HG03135 (cell line): Measurements from ENCODE around the gene PLD5.
"Not testable (repeated sequence)": the region's sequence is repeated elsewhere in the genome, so short reads cannot be mapped to it uniquely, and the experiment has no call there.

Source experiments
- ATAC-seq: cut with Tn5 transposase; IDR thresholded peaks from one replicate; pipeline ENCODE4 v1.9.1; 2021; ENCODE audit warnings: mild to moderate bottlenecking, moderate library complexity; ENCODE audit not compliant: unreplicated experiment

Gene PLD5

GRCh38 chr1:242214455-242214854 is 310.0 kb downstream of the PLD5 start:
- ATAC-seq: not testable (repeated sequence)

DNA sequence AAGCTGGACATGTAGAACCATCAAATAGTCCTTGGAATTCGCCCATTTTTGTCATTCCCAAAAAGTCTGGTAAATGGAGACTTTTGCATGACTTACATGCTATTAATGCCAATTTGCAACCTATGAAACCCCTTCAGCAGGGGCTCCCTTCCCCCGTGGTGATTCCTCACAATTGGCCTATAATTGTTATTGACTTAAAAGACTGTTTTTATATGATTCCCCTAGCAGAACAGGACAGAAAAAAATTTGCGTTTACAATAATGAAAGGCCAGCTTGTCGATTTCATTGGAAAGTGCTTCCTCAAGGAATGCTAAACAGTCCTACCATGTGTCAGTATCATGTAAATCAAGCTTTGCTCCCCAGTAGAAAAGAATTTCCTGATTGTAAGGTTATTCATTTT is 311.5 kb downstream of the PLD5 start:
- ATAC-seq: not testable (repeated sequence)

DNA sequence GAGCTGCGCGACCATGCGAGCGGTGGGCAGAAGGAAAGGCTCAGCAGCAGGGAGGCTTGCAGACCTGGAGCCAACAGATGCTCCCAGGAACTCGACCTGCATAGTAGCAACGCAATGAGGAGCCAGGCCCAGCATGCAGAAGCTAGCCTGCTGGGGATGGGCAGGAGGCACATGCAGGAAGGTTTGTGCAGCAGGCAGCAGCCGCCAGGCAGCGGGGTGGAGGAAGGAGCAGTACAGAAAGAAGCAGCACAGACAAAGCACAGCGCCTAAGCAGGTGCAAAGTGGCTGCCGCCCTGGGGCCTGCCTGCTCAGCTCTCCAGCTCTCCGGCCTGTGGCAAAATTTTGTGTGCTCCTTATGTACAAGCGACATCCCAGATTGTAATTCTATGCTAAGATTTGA is 312.1 kb downstream of the PLD5 start:
- ATAC-seq: no peak

- no peak for ATAC-seq
Observed at GRCh38 chr1:242211254-242212022, 313.1 kb downstream of the PLD5 start.

GRCh38 chr1:242210316-242210715 is 314.2 kb downstream of the PLD5 start:
- ATAC-seq: not testable (repeated sequence)

DNA sequence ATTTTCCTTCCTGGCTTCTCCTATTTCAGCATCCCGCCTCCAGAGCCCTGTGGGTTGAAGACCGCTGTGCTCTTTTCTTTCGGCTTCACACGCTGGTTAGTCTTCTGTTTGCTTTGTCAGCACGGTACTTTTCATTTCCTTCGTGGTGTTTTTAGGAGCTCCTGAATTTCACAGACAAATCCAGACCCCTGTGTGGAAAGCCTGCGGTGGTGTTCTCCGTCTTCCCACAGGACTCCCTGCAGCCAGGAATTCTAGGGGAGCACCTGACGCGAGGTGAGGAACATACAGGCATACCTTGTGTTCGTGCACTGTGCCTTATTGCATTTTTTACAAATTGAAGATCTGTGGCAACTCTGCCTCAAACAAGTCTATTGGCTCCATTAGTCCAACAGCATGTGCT is 315.4 kb downstream of the PLD5 start:
- no peak for ATAC-seq

DNA sequence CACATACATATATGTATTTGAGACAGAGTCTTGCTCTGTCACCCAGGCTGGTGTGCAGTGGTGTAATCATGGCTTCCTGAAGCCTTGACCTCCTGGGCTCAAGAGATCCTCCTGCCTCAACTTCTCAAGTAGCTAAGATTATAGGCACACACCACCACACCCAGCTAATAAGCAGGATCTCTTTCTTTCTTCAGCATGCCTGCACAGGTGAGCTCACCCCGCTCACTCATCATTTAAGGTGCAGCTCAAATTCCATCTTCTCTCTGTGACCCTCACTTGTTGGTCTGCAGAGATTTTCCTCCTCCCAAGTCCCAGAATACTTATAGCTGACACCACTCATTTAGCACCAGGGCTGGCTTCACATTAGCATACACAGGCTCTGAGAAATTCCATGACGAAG is 316.5 kb downstream of the PLD5 start:
- no peak for ATAC-seq

DNA sequence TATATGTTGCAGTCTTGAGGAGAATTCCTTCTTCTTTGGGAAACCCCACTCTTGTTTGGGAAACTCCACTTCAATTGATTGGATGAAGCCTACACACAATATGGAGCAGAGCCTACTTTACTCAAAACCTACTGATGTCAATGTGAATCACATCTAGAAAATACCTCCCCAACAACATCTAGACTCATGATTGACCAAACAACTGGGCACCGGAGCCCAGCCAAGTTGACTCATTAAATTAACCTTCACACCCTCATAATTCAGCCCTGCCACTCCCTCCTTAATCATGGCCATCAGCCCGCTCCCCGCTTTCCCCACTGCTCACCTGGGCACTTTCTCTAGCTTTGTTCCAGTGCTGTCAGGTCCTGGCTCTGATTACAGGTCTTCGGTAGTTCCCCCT is 317.5 kb downstream of the PLD5 start:
- ATAC-seq: no peak

DNA sequence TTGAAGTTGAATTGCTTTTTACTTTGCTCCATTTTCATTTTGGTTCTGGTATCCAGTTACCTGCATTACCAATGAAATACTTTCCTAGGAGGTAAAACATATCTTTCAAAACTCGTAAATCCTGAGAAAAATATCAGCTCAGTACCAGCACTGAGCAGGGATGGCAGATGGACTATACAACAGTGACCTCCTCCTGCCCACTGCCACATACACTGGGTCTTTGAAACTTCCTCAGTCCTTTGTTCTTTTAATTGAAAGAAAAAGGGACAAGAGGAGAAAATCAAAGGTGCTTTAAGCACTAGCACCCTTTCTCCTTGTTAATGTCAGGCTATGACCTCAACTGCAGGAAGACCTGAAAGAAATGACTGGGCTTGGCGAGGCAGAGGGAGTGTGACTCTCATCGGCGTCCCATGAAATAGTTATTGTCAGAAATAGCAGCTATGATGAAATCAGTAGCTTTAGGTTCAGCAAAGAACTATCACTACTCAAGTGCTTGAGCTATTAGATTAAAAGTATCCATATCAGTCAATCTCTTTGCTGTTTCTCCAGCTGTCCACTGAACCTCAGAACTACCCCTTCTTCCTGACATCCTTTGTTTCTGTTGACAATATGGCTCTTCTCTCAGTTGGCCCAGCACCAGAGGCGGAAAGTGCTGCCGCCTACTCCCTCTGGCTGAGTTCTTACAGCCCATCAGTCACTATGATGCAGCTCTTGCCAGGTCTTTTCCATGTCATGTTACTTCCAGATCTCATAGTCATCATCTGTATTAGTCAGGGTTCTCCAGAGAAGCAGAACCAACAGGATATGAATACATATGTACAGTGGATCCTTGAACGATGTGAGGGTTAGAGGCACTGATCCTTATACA is 318.6 kb downstream of the PLD5 start:
- no peak for ATAC-seq

DNA sequence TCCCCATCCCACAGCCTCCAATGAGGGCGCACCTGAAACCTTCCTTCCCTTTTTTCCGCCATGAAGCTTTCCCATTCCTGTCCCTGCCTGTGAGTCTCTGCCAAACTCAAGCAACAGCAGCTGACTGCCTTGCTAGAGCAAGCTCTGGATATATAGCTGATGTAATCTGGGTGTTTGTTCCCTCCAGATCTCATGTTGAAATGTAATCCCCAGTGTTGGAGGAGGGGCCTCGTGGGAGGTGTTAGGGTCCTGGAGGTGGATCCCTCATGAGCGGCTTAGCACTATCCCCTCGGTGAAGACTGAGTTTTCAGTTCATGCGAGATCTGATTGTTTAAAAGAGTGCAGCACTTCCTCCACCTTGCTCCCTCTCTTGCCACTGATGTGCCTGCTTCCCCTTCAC is 321.2 kb downstream of the PLD5 start:
- ATAC-seq: no peak

- no peak for ATAC-seq
Observed at GRCh38 chr1:242201090-242201489, 323.4 kb downstream of the PLD5 start.

DNA sequence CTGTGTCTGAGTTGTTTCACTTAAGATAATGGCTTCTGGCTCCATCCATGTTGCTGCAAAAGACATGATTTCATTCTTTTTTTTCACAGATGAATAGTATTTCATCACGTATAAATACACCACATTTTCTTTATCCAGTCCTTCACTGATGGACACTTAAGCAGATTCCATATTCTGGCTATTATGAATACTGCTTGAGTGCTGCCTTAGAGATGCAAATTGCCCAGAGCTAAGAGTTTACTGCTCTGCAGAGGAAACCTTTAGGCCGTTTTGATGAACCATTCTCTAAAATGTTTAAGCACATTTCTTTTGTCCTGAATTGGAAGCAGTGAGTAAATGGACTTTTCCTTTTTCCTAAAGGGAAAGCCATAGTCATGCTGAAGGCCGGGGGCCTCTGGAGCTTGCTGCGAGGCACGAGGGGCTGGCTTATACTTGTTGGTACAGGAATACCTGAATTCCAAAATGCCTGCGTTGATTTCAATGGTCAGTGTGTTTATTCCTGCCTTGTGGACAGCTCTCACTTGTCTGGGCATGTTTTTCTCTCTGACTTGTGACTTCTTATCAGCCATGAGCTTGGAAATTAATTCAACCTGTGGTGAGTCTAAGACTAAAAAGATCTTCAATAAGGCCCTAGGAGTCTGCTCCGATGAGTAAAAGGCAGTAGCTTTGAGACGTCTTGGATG is 324.6 kb downstream of the PLD5 start:
- no peak for ATAC-seq

GRCh38 chr1:242197907-242198820 is 326.3 kb downstream of the PLD5 start:
- ATAC-seq: no peak

GRCh38 chr1:242196914-242197313 is 327.6 kb downstream of the PLD5 start:
- no peak for ATAC-seq

- ATAC-seq: no peak
Observed at GRCh38 chr1:242196101-242196500, 328.4 kb downstream of the PLD5 start.

DNA sequence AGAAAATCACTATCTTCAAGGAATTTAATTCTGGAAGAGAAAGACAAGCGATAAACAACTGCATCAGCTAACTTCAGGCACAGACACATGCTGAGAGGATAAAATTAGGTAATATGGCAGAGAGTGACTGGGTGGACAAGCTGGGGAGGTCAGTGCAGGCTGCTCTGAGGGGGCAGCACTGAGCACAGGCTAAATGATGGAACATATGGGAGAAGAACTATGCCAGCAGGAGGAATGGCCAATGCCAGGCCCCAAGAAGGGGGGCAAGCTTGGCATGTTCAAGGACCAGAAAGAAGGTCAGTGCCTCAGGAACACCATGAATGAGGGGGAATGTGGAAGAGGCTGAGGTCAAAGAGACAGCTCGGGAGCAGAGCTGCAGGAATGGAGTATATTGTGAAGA is 334.9 kb downstream of the PLD5 start:
- no peak for ATAC-seq

DNA sequence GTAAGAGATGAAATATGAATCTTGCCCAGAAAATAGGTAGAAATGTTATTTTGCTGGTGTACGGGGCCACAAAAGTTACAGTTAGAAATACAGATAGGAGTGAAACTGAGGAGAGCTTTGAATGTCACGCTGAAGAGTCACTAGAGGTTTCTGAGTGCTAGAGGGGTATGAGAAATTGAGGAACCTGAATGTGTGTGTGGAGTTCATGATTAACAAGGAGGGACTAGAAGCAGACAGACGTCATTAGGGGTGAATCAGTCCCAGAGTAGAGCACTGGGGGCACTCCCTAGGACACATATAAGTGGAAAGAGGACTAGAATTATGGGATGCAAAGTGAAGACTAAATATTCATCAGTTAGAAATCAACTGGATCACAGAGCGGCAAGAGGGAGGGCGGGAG is 336.7 kb downstream of the PLD5 start:
- peak; percentile 76 for ATAC-seq

DNA sequence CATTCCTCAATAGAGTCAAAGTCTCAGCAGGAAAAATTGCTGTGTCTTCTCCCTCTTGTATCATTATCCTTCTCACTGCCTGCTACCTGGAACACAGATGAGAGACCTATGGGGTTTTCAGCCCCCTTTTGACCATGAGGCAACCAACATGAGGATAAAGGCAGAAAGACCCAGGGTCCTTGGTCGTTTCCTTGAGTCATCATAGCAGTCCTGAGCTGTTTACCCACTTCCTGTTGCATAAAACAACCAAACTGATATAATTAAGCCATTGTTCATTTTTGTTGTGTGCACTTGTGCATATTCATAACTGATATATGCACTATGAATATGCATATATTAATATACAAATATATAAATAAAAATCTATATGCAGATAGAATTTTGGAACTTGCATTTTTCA is 337.3 kb downstream of the PLD5 start:
- no peak for ATAC-seq

- no peak for ATAC-seq
Observed at GRCh38 chr1:242185731-242186130, 338.8 kb downstream of the PLD5 start.

GRCh38 chr1:242184955-242185354 is 339.5 kb downstream of the PLD5 start:
- no peak for ATAC-seq

DNA sequence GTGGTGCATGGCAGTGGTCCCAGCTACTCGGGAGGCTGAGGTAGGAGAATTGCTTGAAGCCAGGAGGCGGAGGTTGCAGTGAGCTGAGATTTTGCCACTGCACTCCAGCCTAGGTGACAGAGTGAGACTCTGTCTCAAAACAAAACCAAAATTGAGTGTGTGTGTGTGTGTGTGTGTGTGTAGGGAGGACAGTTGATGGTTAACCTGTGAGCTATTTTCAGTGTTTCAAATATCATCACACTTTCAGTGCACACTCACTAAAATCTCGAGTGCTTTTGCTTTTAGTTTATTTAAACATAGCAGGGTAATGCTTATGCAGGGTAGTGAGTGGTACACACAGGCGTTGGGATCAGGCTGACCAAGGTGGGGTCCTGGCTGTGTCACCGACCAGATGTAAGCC is 344.7 kb downstream of the PLD5 start:
- peak; percentile 97 for ATAC-seq
